Measurements from ENCODE around the gene FUT6.

DNA sequence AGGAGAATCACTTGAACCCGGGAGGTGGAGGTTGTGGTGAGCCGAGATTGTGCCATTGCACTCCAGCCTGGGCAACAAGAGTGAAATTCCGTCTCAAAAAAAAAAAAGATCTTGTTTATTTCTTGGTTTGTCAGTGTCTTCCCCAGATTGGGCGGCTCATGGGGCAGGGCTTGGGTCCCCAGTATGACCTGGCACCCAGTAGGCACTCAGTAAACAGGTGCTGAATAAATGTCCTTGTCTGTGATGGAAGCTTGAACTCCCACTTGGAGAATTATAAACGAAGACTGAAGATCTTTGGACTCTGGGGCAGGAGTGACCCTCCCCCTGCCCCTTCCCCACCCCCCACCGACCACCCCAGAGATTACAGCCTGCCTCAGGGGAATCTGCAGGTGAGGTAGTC is 40.7 kb upstream of the FUT6 start:
- TF ChIP-seq, protein P1, sequence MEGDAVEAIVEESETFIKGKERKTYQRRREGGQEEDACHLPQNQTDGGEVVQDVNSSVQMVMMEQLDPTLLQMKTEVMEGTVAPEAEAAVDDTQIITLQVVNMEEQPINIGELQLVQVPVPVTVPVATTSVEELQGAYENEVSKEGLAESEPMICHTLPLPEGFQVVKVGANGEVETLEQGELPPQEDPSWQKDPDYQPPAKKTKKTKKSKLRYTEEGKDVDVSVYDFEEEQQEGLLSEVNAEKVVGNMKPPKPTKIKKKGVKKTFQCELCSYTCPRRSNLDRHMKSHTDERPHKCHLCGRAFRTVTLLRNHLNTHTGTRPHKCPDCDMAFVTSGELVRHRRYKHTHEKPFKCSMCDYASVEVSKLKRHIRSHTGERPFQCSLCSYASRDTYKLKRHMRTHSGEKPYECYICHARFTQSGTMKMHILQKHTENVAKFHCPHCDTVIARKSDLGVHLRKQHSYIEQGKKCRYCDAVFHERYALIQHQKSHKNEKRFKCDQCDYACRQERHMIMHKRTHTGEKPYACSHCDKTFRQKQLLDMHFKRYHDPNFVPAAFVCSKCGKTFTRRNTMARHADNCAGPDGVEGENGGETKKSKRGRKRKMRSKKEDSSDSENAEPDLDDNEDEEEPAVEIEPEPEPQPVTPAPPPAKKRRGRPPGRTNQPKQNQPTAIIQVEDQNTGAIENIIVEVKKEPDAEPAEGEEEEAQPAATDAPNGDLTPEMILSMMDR (IDR thresholded peaks at IDR 0.05): no peak
- TF ChIP-seq EZH2phosphoT487 (IDR thresholded peaks at IDR 0.05) (no peak), EZH2 (IDR thresholded peaks at IDR 0.05) (no peak)
